Mesothelial cell of epicardium (in vitro differentiated cells): ENCODE data around the gene SPATA13. TPM values are rescaled to one million over a fixed set of nuclear protein-coding genes. Genes with fewer than 3 reads are reported as not detected.
"Not testable (repeated sequence)": the region's sequence is repeated elsewhere in the genome, so short reads cannot be mapped to it uniquely, and the experiment has no call there.

Experiments
- DNase-seq, 2 experiments: peaks; one replicate each; pipeline ENCODE4 v3.0.0; 2021; ENCODE audit warnings: low spot score in 2 of 2; ENCODE audit not compliant: unreplicated experiment in 2 of 2
- H3K27ac Mint-ChIP-seq: 2 replicates; pipeline ENCODE4 v1.8.0; 2021; ENCODE audit warnings: mixed read lengths
- H3K27me3 Mint-ChIP-seq: 2 replicates; pipeline ENCODE4 v1.8.0; 2021; ENCODE audit warnings: low read depth, mixed read lengths
- H3K36me3 Mint-ChIP-seq: 2 replicates; pipeline ENCODE4 v1.8.0; 2021; ENCODE audit warnings: mixed read lengths
- H3K4me1 Mint-ChIP-seq: 2 replicates; pipeline ENCODE4 v1.8.0; 2021; ENCODE audit warnings: mixed read lengths
- H3K4me3 Mint-ChIP-seq: 2 replicates; pipeline ENCODE4 v1.8.0; 2021; ENCODE audit warnings: mild to moderate bottlenecking, moderate library complexity, mixed read lengths
- H3K9me3 Mint-ChIP-seq: 2 replicates; pipeline ENCODE4 v1.8.0; 2021; ENCODE audit warnings: mixed read lengths
- total RNA-seq: library from RNA; stranded (reverse); gene quantifications from 3 replicates; pipeline ENCODE4 v1.2.1, GENCODE V29; 2021
- TF ChIP-seq, protein P1 (sequence below): fragments of 200-600 bp; sonication (generic); IDR thresholded peaks from one replicate; pipeline ENCODE4 v1.5.0; 2021; ENCODE audit warnings: antibody characterized with exemption; ENCODE audit not compliant: unreplicated experiment

SPATA13 gene
- total RNA-seq, 1 donor from 2014 or later = 3.8 TPM

DNA sequence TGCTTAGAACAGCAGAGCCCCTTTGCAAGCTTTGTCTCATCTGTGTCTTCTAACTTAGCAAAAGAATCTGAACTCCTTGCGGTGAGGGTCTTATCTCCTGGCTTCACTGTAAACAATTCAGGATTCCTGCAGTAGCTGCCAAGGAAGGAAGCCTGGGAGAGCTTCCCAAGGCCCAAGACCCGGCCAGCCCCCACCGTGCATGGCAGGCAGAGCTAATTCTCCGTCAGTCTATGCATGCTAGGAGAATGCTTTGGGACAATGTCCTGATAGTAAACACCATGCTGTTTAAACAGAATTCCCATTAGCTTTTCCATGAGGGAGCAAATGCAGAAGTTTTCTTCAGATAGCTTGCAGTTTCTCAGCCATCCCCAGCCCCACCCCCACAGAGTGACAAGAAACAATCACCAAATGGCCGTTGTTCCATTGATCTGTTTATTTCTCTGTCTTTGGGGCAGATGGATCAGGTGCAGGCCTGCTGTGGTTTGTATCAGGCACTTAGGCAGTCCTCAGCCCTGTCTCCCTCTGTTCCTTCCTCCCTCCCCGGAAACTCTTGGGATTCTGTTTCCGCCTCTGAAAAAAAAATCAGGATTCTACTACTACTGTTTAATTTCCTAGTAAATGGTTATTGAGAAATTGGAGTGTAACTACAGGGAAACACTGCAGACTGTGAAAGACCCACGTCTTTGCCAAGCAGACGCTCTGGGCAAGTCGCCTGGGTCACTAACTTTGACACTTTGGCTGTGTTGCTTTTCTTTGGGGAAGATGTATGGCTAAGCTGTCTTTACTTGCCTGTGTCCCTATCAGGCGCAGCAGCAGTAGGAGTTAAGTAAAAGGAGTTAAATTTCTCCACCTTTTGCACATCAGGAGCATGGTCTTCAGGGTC is 40.7 kb upstream of the SPATA13 start:
- Mint-ChIP-seq H3K4me1 (no peaks in the 10 kb centered on the region), H3K27ac (no peak overlapping the region), H3K36me3 (no peaks in the 10 kb centered on the region), H3K27me3 (peaks cover 19% of the 10 kb centered on the region), H3K9me3 (no peaks in the 10 kb centered on the region), H3K4me3 (no peak overlapping the region)
- TF ChIP-seq, protein P1, sequence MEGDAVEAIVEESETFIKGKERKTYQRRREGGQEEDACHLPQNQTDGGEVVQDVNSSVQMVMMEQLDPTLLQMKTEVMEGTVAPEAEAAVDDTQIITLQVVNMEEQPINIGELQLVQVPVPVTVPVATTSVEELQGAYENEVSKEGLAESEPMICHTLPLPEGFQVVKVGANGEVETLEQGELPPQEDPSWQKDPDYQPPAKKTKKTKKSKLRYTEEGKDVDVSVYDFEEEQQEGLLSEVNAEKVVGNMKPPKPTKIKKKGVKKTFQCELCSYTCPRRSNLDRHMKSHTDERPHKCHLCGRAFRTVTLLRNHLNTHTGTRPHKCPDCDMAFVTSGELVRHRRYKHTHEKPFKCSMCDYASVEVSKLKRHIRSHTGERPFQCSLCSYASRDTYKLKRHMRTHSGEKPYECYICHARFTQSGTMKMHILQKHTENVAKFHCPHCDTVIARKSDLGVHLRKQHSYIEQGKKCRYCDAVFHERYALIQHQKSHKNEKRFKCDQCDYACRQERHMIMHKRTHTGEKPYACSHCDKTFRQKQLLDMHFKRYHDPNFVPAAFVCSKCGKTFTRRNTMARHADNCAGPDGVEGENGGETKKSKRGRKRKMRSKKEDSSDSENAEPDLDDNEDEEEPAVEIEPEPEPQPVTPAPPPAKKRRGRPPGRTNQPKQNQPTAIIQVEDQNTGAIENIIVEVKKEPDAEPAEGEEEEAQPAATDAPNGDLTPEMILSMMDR = no peak
- no peak for DNase-seq

DNA sequence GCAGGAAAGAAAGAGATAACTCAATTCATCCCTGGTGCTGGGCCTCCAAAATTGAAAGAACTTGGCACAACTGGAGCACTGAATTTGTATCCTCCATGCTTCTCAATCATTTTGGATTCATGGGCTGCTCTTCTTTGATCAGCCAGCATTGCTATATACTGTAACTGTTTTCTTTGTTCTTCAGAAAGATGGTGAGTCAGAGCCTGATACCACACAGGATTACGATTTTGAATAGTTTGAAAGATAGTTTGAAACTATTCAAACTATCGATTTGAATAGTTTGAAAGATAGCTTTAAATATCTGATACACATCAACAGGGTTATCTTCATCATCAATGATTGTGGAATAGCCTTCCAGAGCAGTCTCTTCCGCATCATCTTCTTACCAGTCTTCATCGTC is 38.5 kb upstream of the SPATA13 start:
- H3K4me3 Mint-ChIP-seq, DNase-seq, H3K4me1 Mint-ChIP-seq, H3K9me3 Mint-ChIP-seq, H3K27ac Mint-ChIP-seq, H3K36me3 Mint-ChIP-seq: not testable (repeated sequence)
- peaks cover 29% of the 10 kb centered on the region for H3K27me3 Mint-ChIP-seq

DNA sequence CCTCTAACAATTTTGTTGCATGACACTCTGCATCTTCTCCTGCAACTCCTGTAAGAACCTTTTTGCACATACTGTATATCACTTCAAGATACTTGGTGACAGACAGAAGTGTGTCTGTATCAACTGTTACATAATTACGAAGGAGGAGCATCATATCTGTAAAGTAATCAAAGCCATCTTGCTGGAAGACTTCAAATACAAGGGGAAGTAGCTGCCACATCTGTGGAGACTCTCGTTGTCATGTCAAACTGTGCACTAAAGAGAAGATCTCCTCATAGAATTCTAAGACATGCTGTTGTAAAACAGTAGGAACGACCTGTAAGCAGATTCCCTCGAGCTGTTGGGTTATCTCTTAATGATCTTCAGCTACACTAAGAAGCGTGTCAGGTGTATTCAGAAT is 38.0 kb upstream of the SPATA13 start:
- peaks cover 2% of the 10 kb centered on the region for H3K4me1 Mint-ChIP-seq
- no peak for DNase-seq
- H3K27me3 Mint-ChIP-seq = peaks cover 32% of the 10 kb centered on the region
- H3K4me3 Mint-ChIP-seq = no peak overlapping the region
- H3K36me3 Mint-ChIP-seq = no peaks in the 10 kb centered on the region
- no peak overlapping the region for H3K27ac Mint-ChIP-seq
- TF ChIP-seq, protein P1 = no peak
- H3K9me3 Mint-ChIP-seq = no peaks in the 10 kb centered on the region

DNA sequence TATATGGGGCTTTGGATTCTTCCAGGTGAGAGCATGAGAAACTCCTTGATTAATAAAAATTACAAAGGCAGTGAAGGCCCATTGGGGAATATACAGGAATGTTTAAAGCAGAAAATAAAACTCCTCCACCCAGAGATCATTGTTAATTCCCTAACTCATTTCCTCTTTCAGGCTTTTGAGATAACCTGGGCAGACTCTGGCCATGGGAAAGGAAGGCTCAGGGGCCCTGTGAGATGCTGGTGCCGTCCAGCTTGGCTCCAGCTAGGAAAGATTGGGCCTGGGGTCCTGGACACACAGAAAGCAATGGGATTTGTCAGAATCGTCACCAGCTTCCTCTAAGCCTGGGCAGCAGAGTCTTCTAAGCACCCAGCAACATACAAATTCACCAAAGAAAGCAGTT is 36.8 kb upstream of the SPATA13 start:
- TF ChIP-seq, protein P1 = no peak
- no peak overlapping the region for H3K27ac Mint-ChIP-seq
- H3K4me3 Mint-ChIP-seq = no peak overlapping the region

DNA sequence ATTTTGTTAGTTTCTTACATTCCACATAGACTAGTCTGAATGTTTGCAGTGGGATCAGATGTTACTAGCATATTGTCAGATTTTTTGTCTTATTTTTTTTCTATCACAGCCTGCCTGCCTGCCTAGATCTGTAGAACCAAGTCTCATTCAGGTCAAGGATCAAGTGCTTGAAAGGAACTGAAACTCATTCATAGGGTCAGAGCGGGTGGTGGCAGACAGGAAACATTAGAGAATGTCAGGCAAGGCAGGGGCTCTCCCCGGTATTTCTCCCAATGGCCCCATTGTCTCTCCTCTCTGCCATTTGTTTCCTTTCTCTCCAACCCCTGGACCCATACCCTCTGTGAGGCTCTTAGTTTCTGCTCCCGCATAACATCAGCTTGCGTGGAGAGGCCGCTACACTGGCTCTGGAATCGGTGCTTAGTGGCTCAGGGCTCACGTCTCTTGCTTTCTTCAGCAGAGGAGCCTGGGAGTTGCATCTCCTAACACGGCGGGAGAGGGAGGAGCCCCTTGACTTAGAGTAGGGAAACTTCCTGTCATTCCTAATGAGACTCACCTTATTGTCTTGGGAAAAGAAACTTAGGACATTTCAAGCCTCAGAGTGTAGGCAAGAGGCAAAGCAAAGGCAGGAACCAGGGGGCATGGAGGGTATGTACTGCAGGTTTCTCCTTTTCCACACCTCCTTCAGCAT is 35.6 kb upstream of the SPATA13 start:
- TF ChIP-seq, protein P1 = no peak
- H3K36me3 Mint-ChIP-seq = no peaks in the 10 kb centered on the region
- no peak for DNase-seq
- peaks cover 3% of the 10 kb centered on the region for H3K4me1 Mint-ChIP-seq
- peaks cover 34% of the 10 kb centered on the region for H3K27me3 Mint-ChIP-seq
- H3K27ac Mint-ChIP-seq = no peak overlapping the region
- H3K9me3 Mint-ChIP-seq = no peaks in the 10 kb centered on the region
- no peak overlapping the region for H3K4me3 Mint-ChIP-seq

More for the DNA sequence above, 36.8 kb upstream of the SPATA13 start:
- no peak for DNase-seq
- no peaks in the 10 kb centered on the region for H3K36me3 Mint-ChIP-seq
- H3K9me3 Mint-ChIP-seq = no peaks in the 10 kb centered on the region
- H3K27me3 Mint-ChIP-seq = peaks cover 34% of the 10 kb centered on the region
- H3K4me1 Mint-ChIP-seq = peaks cover 2% of the 10 kb centered on the region

DNA sequence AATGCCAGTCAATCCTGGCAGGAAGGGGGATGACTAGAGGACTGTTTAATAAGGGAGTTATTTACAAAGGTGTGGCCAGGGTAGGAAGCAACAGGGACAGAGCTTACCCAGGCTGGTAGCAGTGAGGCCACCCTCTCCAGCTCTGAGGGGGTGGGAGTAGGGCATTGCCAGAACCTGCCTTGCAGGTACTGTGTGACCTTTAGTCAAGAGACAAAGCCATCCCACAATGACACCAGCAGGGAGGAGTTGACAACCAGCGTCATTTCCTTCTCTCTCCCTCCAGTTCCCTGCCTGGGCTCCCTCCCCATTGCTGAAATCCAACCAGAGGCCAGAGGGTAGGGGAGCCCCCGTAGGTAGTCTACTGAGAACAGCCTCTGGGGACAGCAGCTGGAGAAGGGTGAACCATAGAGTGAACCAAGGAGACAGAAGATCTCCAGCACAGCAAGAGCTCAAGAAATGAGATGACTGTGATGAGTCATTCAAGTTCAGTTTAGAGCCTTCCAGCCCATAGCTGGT is 33.3 kb upstream of the SPATA13 start:
- DNase-seq = no peak
- H3K36me3 Mint-ChIP-seq = peaks cover 3% of the 10 kb centered on the region
- H3K4me3 Mint-ChIP-seq = no peak overlapping the region
- TF ChIP-seq, protein P1 = no peak
- H3K27me3 Mint-ChIP-seq = peaks cover 28% of the 10 kb centered on the region
- no peak overlapping the region for H3K27ac Mint-ChIP-seq
- H3K9me3 Mint-ChIP-seq = peaks cover 5% of the 10 kb centered on the region
- H3K4me1 Mint-ChIP-seq = peaks cover 12% of the 10 kb centered on the region
